GM19328 (cell line): Measurements from ENCODE around the gene RGS12.

Experiments
- ATAC-seq: cut with Tn5 transposase; IDR thresholded peaks from one replicate; pipeline ENCODE4 v1.9.1; 2021; ENCODE audit warnings: mild to moderate bottlenecking, moderate library complexity; ENCODE audit not compliant: unreplicated experiment

Gene RGS12, protein sequence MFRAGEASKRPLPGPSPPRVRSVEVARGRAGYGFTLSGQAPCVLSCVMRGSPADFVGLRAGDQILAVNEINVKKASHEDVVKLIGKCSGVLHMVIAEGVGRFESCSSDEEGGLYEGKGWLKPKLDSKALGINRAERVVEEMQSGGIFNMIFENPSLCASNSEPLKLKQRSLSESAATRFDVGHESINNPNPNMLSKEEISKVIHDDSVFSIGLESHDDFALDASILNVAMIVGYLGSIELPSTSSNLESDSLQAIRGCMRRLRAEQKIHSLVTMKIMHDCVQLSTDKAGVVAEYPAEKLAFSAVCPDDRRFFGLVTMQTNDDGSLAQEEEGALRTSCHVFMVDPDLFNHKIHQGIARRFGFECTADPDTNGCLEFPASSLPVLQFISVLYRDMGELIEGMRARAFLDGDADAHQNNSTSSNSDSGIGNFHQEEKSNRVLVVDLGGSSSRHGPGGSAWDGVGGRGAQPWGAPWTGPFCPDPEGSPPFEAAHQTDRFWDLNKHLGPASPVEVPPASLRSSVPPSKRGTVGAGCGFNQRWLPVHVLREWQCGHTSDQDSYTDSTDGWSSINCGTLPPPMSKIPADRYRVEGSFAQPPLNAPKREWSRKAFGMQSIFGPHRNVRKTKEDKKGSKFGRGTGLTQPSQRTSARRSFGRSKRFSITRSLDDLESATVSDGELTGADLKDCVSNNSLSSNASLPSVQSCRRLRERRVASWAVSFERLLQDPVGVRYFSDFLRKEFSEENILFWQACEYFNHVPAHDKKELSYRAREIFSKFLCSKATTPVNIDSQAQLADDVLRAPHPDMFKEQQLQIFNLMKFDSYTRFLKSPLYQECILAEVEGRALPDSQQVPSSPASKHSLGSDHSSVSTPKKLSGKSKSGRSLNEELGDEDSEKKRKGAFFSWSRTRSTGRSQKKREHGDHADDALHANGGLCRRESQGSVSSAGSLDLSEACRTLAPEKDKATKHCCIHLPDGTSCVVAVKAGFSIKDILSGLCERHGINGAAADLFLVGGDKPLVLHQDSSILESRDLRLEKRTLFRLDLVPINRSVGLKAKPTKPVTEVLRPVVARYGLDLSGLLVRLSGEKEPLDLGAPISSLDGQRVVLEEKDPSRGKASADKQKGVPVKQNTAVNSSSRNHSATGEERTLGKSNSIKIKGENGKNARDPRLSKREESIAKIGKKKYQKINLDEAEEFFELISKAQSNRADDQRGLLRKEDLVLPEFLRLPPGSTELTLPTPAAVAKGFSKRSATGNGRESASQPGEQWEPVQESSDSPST (N-terminal part only)

DNA sequence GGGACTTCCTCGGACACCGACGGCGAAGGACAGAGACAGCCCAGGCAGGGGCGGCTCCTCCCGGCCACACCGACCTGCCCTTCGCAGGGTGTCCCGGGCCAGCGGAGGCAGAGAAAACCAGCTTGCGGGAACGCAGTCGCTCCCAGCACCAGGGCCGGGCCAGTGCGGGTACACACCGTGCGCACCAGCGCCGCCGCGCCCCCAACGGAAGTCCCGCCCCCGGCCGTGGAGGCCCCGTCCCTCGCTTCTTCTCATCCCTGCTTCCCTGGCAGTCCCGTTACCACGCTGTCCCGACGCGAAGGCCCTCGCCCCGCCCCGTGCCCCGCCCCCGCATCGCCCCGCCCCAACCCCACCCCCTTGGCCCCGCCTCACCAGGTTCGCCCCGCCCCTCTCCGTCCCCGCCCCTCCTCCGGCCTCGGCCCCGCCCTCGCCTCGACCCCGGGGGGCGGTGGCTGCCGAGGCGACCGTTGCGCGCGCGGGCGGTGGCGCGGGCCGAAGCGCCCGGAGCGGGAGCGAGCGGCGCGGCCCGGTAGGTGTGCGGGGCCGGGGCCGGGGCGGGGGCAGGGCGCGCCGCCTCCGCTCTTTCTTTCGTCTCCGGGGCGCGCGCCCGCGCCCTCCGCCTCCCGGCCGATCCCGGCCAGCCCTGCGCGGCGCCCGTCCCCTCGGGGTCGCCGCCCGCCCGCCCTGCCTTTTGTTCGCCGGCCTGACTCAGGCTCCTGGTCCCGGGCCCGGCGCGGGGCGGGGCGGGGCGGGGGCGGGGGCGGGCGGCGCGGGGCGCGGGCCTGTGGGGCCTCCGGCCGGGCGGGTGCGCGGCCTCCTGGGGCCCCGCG lies at the start of gene RGS12:
RGS12 (plus strand) TSS at position 451 of the 830 bp plus-strand sequence. CDS start 23,150 bp downstream, outside the sequence.
- peak; percentile 73 for ATAC-seq

DNA sequence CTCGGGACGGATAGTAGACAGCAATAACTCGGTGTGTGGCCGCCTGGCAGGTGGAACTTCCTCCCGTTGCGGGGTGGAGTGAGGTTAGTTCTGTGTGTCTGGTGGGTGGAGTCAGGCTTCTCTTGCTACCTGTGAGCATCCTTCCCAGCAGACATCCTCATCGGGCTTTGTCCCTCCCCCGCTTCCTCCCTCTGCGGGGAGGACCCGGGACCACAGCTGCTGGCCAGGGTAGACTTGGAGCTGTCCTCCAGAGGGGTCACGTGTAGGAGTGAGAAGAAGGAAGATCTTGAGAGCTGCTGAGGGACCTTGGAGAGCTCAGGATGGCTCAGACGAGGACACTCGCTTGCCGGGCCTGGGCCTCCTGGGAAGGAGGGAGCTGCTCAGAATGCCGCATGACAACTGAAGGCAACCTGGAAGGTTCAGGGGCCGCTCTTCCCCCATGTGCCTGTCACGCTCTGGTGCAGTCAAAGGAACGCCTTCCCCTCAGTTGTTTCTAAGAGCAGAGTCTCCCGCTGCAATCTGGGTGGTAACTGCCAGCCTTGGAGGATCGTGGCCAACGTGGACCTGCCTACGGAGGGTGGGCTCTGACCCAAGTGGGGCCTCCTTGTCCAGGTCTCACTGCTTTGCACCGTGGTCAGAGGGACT lies 49.6 kb upstream of the RGS12 start:
- ATAC-seq, result no peak

DNA sequence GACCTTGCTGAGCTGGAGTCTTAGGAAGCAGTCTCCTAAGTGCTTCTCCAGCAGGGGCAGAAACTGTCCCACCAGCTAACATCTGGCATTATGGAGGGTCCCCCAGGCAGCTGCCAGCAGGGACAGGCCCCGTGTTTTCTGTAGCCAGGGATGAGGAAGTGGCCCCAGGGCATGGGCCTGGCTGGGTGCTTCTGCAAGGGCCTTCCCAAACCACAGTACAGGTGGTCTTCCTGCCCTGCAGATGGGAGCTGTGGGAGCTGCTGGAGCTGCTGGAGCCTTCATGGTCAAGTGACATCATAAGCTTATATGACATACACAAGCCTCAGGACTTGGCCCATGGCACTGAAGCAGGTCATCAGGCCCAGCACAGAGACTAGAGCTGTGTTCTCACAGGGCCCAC lies 48.8 kb upstream of the RGS12 start:
- no peak for ATAC-seq

DNA sequence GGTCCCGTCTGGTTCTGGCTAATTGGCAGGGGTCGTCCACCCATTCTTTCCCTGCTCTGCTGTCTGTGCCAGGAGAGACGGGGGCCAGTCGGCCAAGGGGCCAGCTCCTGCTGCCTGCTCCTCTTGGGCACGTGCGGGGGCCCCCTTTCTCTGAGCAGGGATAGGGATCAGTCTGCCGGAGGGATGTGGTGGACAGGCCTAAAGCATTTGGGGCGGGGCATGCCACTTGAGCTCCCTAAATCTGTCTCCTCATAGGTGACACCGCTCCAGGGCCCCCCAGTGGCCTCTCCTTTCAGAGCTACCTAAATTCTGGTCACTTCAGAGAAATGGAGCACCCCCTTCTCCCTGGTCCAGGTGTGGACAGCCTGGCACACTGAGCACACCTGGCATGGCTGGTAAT lies 48.1 kb upstream of the RGS12 start:
- ATAC-seq, result no peak

DNA sequence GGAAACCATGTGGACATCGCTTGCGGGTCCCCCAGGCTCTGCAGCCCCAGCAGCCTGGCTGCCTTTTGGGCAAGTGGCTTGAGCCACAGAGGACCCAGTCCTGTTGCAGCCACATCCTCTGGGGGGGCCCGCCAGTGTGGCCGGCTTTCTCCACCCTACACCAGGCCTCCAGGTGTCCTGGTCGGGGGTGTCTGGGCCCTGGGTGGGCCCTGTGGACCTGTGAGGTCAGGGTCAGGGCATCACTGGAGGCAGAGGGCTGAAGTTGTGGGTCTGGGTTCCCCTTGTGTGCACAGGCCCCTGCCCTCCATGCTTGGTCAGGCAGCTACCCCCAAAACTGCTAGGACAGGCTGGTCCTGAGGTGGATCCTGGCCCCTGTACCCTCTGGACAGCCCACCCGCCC lies 47.1 kb upstream of the RGS12 start:
- ATAC-seq, result no peak

DNA sequence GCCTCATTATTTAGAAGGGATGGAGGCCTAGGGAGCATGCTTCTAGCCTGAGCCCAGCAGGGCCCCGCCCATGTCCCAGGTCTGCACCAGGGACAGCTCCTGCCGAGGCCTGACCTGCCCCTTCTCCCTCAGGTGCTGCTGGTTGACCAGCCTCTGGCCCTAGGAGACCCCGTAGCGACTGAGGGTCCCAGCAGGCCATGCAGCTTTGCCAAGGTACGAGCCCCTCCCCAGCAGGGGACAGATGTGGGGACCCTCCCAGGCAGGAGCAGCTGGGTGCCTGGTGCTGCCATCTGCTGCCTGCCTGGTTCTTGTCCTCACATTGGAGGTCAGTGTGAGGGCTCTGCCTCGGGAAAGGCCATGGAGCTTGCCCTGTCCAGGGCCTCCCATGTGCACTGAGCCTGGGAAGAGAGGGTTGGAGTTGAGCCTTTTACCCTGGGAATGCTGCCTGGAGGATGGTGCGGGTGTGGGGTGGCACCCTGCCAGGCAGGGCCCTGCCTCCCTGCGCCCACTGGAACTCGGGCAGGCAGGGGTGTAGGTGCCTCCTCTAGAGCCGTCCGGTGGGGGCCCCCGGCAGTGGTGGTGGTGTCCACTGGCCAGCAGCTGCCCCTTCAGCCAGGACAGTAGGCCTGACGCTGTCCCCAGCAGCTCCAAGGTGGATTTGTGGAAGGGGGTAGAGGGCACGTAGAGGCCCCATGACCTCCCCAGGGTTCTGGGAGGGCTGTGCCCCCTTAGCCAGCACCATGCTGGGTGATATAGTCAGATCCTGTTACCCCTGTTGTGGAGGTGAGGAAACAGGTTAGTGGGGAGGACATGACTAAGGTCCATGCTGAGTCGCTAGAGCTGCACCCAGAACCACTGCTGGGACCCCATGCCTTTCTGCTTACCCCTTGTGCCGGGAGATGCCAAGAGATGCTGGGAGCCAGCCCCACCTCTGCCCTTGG lies 46.1 kb upstream of the RGS12 start:
- ATAC-seq, result no peak

DNA sequence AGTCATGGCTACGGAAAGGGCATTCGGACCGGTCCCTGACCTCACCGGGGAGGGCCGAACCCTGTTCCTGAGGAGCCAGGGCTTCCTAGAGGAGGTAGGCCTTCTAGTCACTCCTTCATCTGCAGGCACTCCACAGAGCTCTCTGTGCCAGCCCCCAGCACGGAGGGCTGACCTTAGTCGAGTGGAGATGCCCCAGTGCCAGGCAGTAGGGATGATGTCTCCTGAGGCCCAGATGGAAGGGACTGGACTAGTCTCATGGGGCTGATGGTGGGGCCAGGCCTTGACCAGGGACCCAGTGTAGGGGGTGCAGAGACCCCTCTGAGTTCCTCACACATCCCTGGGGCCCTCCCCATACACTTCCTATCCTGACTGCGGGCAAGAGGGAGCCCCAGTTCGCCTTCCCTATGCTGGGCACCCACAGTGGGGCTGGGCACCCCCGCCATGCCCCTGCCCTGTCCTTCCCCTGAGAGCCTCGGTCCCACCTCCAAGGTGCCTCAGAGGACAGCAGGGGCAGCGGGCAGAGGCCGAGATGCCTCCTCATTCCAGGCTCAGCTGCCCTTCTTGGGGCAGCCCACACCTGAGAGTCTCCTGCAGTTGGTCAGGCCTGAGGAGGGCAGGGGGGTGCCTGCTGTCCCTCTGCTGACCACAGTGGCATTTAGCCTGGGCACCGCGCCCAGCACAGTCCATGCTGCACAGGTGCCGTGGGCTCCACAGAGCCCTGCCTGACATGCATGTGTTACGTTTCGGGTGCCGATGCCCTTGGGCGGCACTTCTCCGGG lies 45.2 kb upstream of the RGS12 start:
- ATAC-seq, result no peak

DNA sequence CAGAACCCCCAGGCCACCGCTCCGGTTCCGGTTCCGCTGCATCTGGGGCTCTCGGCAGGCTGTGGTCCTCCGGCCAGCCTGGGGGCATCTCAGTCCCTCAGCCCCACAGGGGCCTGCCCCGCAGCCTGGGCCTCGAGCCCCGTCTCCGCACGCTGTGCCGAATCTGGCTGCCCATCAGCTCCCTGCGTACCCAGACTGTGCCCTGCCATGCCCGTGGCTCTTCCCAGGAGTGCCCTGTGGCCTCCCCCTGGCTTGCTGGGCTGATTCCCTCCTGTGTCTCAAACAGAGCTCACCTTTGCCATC lies 44.7 kb upstream of the RGS12 start:
- ATAC-seq, result no peak

DNA sequence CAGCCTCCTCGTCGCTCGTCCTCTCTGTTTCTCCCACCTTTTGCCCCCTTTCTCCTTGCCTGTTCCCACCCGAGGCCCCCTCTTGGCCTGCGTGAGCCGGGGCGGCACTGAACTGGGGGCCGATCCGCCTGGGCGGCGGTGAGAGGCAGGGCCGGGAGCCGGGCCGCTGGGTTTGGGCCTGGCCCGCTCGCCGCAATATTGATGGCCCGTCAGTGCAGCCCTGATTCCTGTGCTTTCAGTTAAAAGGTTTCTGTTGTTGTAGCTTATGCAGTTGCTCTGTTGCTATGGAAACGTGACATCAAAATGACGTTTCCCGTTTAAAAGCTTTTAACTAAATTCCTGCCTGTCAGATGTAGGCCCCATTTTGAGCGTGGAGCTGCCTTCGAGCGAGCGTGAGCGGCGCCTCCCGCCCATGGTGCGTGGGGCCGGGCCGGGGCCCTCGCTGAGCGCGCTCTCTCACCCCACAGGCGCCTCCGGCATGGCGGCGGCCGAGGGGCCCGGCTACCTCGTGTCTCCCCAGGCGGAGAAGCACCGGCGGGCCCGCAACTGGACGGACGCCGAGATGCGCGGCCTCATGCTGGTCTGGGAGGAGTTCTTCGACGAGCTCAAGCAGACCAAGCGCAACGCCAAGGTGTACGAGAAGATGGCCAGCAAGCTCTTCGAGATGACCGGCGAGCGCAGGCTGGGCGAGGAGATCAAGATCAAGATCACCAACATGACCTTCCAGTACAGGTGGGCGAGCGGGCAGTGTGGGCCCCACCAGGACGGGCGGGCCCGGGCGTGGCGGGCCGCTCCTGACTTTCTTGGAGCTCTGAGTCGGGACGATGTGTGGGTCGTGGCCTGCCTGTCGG lies 43.8 kb upstream of the RGS12 start, which contains the start of gene MSANTD1:
MSANTD1 (plus strand) TSS at position 349 of the 851 bp plus-strand sequence; CDS start at position 413, 64 bp downstream.
- no peak for ATAC-seq

DNA sequence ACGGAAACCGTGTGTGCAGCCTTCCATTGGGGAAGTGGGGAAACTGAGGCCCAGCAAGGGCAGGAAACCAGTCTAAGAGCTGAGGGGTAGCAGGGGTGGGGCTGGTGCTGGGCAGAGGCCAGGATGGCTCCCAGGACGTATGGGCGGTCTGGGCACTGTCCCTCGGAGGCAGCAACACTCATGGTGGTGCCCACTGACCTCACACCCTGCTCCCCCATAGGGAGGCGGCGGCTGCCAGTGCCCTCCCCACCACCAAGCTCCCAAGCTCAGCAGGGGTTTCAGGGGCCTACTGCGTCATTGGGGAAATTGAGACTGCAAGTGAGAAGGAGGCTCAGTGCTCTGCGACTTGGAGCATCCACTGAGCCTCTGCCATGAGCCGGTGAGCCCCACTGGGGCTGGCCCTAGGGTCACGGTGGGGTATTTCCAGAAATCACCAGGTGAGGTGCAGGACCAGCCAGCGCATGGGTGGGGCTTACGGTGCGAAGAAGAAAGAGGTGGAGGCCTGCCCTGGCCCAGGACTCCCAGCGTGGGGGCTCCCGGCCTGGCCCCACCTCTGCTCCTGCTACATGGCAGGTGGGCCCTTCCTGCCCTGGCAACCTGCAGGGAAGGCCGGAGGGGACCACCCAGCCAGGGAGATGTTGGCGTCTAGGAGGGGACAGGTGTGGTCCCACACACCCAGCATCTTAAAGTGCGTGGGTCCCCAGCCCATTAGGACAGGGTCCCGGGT lies 42.9 kb upstream of the RGS12 start:
- no peak for ATAC-seq

DNA sequence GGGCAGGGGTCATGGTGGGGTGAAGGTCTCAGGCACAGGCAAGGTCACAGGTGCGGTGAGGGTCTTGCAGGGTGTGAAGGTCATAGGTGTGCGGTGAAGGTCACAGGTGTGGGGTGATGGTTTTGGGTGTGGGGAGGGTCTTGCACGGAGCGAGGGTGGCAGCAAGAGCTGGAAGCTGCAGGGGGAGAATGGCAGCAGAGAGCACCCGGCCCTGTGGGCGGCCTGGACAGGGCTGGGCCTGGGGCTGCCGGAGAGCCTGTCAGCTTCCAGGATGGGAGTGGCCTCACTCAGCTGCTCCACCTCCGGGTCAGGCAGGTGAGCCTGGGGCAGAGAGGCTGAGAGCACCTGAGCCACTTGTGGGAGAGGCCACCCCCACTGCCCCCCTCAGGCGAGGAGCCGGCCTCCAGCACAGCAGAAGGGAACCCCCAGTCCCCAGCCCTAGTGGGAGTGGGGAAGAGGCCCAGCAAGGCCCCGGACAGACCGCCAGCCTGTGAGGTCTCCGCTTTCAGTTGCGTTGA lies 42.3 kb upstream of the RGS12 start:
- ATAC-seq, result no peak

DNA sequence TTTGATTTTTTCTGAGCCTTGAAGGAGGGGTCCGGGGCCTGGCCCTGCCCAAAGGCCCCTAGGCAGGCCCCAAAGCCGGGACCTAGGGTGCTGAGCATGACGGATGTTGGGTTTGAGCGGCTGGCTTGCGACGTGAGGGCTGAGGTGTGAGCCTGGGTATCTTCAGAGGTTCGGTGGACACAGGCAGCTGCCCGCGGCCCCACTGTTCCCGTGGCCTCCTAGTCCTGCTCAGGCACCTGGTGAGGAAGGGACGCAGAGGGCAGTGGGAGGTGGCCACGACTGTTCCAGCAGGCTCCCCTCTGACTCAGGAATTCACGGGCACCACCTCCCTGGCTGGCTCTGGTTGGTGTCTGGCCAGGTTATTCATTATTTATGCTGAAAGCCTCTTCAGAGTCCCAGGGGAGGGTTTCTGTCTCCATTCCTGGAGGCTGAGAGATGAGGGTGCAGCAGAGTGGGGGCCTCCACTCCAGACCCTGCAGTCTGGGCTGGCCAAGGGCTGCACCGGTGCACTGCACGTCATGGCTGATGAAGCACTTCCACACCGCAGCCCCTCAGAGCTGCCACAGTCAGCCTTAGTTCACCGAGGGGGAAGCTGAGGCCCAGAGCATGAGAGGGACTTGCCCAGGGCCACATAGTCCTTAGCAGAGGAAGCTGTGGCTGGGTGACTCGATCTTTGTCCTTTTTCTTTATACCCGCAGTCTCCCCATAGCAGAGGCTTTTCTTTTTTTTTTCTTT lies 41.7 kb upstream of the RGS12 start:
- ATAC-seq, result no peak

DNA sequence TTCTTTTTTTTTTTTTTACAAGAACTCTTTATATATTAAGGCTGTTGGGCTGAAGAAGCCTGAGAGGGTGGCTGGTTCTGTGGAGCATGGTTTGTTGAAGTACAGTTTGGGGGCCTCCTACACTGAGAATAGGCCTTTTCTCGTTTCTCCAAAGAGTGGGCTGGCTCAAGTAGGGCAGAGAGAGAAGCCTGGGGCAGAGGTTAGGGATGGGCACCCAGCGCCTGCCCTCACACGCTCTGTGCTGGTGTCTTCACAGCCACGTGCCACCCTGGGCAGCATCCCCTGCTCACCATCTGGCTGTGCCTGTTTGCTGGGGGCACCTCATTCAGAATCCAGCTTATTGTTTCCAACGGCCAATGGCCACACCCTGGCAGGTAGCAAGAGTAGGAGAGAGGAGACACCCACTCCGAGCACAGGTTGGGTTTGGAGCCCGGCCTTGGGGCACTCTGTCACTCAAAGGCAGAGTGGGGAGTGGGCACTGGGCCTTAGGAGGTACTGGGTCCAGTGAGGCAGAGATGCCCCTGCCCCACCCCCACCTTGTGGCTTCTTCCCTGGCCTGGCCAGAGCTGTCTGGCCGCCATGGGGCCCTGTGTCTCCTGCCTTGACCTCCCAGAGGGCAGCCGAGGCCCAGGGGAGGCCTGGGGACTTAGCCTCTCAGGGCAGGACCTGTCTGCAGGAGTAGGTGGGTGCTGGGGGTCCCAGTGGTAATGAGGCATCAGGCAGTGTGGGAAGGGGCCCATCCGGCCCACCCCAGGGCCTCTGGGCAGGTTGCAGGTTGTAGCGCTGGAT lies 40.9 kb upstream of the RGS12 start:
- ATAC-seq, result no peak

DNA sequence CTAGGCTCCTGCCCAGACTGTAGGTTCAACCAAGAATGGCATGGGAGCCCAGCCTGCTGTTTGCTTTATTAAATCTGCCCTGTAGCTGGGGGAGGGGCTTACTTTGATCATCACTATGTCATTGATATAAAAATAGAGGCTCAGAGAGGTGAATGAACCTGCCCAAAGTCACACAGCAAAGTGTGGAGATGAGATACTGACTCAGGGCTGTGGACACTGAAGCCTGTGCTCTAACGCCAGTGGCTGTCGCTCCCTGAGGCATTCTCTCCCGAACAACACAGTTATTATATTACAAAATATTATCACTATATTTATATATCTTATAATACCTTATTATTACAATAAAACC lies 40.4 kb upstream of the RGS12 start:
- ATAC-seq, result no peak
